Activated naive CD8-positive, alpha-beta T cell treated with anti-CD3 and anti-CD28 coated beads, Interleukin-2, amount 10 ng/mL, durations not matched to agents 7 days and 5 days (primary cell): ENCODE measurements around the gene ABLIM2. TPM values are rescaled to one million over a fixed set of nuclear protein-coding genes. Genes with fewer than 3 reads are reported as not detected.
A peak's percentile ranks its signal among the peaks of the same experiment; 100 is the strongest.

Experiments used
- ATAC-seq: fragments of 150-1000 bp; cut with Tn5 transposase; one replicate; pipeline ENCODE4 v1.10.0; 2021; ENCODE audit warnings: low read depth, moderate library complexity
- POLR2A ChIA-PET: fragments of 350-600 bp; sonication (Branson Sonifier 250); formaldehyde crosslinking; loops from one replicate; lab custom pipeline; 2021; ENCODE audit warnings: antibody characterized with exemption; lab: Charles Lee
- DNase-seq: peaks from one replicate; pipeline ENCODE4 v3.0.0; 2021
- H3K27ac Mint-ChIP-seq: one replicate; pipeline ENCODE4 v1.8.0; 2022; ENCODE audit warnings: mild to moderate bottlenecking, mixed read lengths
- H3K27me3 Mint-ChIP-seq: one replicate; pipeline ENCODE4 v1.8.0; 2022; ENCODE audit warnings: mild to moderate bottlenecking, moderate library complexity, mixed read lengths
- H3K36me3 Mint-ChIP-seq: one replicate; pipeline ENCODE4 v1.8.0; 2021; ENCODE audit warnings: mild to moderate bottlenecking, mixed read lengths
- H3K4me1 Mint-ChIP-seq: one replicate; pipeline ENCODE4 v1.8.0; 2021; ENCODE audit warnings: mixed read lengths
- H3K4me3 Mint-ChIP-seq: one replicate; pipeline ENCODE4 v1.8.0; 2022; ENCODE audit warnings: mild to moderate bottlenecking, moderate library complexity, mixed read lengths
- H3K9me3 Mint-ChIP-seq: one replicate; pipeline ENCODE4 v1.8.0; 2021; ENCODE audit warnings: mixed read lengths
- total RNA-seq, 2 experiments: library from RNA; stranded (reverse); gene quantifications; one replicate each; pipeline ENCODE4 v1.2.3, GENCODE V29; 2021

The ABLIM2 gene
- total RNA-seq, 2 experiments from 2014 or later: 1.7 to 2.5 TPM

- Mint-ChIP-seq H3K36me3 (no peaks in the 10 kb centered on the region), H3K4me3 (no peak overlapping the region), H3K27ac (no peak overlapping the region), H3K27me3 (peaks cover 11% of the 10 kb centered on the region), H3K9me3 (no peaks in the 10 kb centered on the region), H3K4me1 (peaks cover 7% of the 10 kb centered on the region)
- POLR2A ChIA-PET: interaction anchor here (0.7 kb wide), 1 partner anchor 124 kb away, joined by 5 read pairs; no protein-coding TSS in a partner anchor
- DNase-seq (no peak), ATAC-seq (no peak)
Observed at GRCh38 chr4:7989654-7990053, 169.0 kb downstream of the ABLIM2 start.

GRCh38 chr4:7988437-7988836 lies 170.2 kb downstream of the ABLIM2 start:
- no peak overlapping the region for H3K4me3 Mint-ChIP-seq
- DNase-seq: no peak
- peaks cover 11% of the 10 kb centered on the region for H3K27me3 Mint-ChIP-seq
- no peaks in the 10 kb centered on the region for H3K36me3 Mint-ChIP-seq
- no peak overlapping the region for H3K27ac Mint-ChIP-seq
- no peaks in the 10 kb centered on the region for H3K9me3 Mint-ChIP-seq
- H3K4me1 Mint-ChIP-seq: peaks cover 7% of the 10 kb centered on the region
- POLR2A ChIA-PET: no interaction called here
- ATAC-seq: no peak

DNA sequence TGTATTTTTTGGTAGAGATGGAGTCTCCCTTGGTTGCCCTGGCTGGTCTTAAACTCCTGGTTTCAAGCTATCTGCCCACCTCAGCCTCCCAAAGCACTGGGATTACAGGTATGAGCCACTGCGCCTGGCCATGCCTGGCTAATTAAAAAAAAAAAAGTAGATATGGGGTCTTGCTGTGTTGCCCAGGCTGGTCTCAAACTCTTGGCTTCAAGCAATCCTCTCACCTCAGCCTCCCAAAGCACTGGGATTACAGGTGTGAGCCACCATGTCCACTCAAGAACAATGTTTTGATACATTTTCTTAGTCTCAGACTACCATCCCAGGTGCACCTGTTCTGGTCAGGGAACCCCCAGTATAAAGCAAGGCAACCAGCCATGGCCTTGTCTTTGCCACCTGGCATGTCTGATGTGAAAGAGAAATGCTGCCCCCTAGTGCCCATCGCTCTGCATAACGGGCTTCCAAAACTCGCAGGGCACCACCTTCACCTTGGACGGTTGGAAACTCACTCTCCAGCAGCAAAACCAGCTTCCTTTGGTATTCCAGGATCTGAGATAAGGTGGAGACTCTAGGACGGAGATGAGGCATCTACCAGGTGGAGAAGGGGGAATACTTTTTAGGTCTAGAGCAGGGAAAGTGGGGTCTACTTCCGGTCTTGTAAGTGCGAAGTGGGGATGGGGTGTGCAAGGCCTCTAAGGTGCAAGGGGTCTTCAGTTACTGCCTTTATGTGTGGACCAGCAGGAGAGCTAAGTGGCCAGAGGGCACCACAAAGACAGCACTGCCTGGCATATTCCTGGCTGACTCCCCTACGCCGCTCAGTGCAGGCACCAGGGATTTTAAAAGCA lies 171.2 kb downstream of the ABLIM2 start:
- ATAC-seq: peak; percentile 82
- peaks cover 11% of the 10 kb centered on the region for H3K27me3 Mint-ChIP-seq
- peak; percentile 74 for DNase-seq
- no peaks in the 10 kb centered on the region for H3K36me3 Mint-ChIP-seq
- H3K9me3 Mint-ChIP-seq: no peaks in the 10 kb centered on the region
- no peak overlapping the region for H3K4me3 Mint-ChIP-seq
- no peak overlapping the region for H3K27ac Mint-ChIP-seq
- POLR2A ChIA-PET: interaction anchor here (0.7 kb wide), 1 partner anchor 181 kb away, joined by 3 read pairs; no protein-coding TSS in a partner anchor
- peaks cover 7% of the 10 kb centered on the region for H3K4me1 Mint-ChIP-seq

GRCh38 chr4:7985891-7986441 lies 172.6 kb downstream of the ABLIM2 start:
- no peak for ATAC-seq
- H3K27ac Mint-ChIP-seq: no peak overlapping the region
- peaks cover 11% of the 10 kb centered on the region for H3K4me1 Mint-ChIP-seq
- no peaks in the 10 kb centered on the region for H3K36me3 Mint-ChIP-seq
- H3K4me3 Mint-ChIP-seq: peak overlapping the region; percentile 28
- no peaks in the 10 kb centered on the region for H3K9me3 Mint-ChIP-seq
- POLR2A ChIA-PET: no interaction called here
- DNase-seq: no peak
- peaks cover 8% of the 10 kb centered on the region for H3K27me3 Mint-ChIP-seq

GRCh38 chr4:7985072-7985471 lies 173.5 kb downstream of the ABLIM2 start:
- DNase-seq: no peak
- no peak for ATAC-seq
- H3K4me1 Mint-ChIP-seq: peaks cover 11% of the 10 kb centered on the region
- H3K27me3 Mint-ChIP-seq: peaks cover 5% of the 10 kb centered on the region
- H3K9me3 Mint-ChIP-seq: no peaks in the 10 kb centered on the region
- H3K27ac Mint-ChIP-seq: no peak overlapping the region
- no peaks in the 10 kb centered on the region for H3K36me3 Mint-ChIP-seq
- POLR2A ChIA-PET: no interaction called here
- no peak overlapping the region for H3K4me3 Mint-ChIP-seq

DNA sequence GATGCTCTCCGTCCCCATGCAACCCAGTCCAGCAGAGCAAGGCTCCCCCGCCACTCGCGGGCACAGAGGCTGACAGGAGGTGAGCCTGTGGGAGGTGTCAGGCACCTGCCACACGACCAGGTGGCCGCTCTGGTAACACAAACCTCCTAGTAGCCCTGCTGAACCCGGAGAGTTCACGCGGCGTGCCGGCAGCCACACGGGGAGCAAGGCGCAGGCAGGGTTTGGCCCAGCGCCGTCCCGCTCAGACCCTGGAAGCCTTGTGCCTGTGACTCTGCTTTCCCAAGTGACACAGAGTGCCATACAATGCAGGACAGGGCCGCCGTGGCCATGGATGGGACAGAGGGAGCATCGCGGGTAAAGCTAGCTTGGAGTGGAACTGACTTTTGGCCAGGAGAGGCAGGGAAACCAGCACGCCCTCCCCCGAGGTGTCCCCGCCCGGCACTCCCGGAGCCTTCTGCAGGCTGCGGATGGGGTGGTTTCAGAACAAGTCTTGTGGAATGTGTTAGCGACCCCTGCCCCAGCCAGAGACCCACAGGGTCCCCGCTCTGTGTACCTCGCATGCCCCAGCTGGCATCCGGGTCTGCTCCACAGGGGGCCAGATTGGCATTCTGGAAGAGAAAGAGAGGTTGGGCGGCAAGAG lies 174.2 kb downstream of the ABLIM2 start:
- Mint-ChIP-seq H3K4me1 (peaks cover 11% of the 10 kb centered on the region), H3K4me3 (no peak overlapping the region), H3K27ac (no peak overlapping the region), H3K9me3 (no peaks in the 10 kb centered on the region), H3K27me3 (peaks cover 5% of the 10 kb centered on the region), H3K36me3 (no peaks in the 10 kb centered on the region)
- no peak for DNase-seq
- POLR2A ChIA-PET: no interaction called here
- no peak for ATAC-seq

DNA sequence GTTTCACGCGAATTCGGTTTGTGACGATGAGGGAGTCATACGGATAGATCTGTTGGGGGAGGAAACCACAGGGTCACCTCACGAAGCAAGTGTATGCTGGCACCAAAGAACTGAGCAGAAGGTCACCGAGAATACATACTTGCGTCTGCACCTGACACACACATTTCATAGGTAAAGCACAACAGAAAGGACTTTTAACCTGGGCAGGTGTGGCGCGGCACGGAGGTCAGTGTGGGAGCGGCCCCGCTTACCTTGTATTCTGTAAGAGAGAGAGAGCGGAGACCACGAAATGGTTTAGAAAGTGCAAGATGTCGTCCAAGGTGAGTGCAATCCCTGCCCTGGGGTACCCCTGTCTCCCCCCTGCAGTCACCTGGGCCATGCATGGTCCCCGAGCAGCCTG lies 175.3 kb downstream of the ABLIM2 start:
- DNase-seq (no peak), ATAC-seq (no peak)
- H3K27me3 Mint-ChIP-seq: peaks cover 5% of the 10 kb centered on the region
- POLR2A ChIA-PET: no interaction called here
- no peaks in the 10 kb centered on the region for H3K36me3 Mint-ChIP-seq
- H3K4me3 Mint-ChIP-seq: no peak overlapping the region
- peaks cover 11% of the 10 kb centered on the region for H3K4me1 Mint-ChIP-seq
- H3K9me3 Mint-ChIP-seq: no peaks in the 10 kb centered on the region
- no peak overlapping the region for H3K27ac Mint-ChIP-seq

DNA sequence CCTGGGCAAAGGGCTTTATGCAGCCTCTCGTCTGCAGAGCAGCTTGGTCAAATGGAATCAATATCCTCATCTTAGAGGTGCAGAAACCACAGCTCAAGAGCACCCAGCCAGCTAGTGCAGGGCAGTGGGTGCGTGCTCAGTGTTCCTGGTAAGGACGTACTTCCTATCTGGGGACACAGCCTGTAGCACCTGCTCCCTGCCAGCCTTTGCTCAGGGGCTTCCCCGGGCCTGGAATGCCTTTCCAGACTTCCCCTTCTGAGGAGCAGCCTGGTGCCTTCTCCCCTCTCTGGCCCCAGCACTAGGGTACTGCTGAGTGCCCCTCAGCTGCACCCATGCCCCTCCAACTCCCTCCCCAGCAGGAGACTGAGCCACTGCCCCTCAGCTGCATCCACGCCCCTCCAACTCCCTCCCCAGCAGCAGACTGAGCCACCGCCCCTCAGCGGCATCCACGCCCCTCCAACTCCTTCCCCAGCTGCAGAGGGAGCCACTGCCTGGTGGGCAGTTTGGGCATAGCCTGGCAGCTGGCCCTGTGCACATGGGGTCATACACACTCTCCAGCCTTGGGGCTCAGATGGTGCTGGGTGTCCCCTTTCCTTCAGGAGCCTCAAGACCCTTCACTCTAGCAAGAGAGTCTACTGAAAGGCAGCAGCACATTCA lies 176.7 kb downstream of the ABLIM2 start:
- Mint-ChIP-seq H3K9me3 (no peaks in the 10 kb centered on the region), H3K36me3 (no peaks in the 10 kb centered on the region), H3K4me1 (peaks cover 12% of the 10 kb centered on the region), H3K4me3 (no peak overlapping the region), H3K27ac (no peak overlapping the region), H3K27me3 (no peaks in the 10 kb centered on the region)
- POLR2A ChIA-PET: interaction anchor here (0.7 kb wide), 1 partner anchor 94 kb away, joined by 3 read pairs; no protein-coding TSS in a partner anchor
- ATAC-seq: no peak
- DNase-seq: no peak

GRCh38 chr4:7980036-7980435 lies 178.6 kb downstream of the ABLIM2 start:
- H3K27ac Mint-ChIP-seq: no peak overlapping the region
- H3K4me1 Mint-ChIP-seq: peaks cover 5% of the 10 kb centered on the region
- DNase-seq (no peak), ATAC-seq (no peak)
- POLR2A ChIA-PET: no interaction called here
- peaks cover 1% of the 10 kb centered on the region for H3K9me3 Mint-ChIP-seq
- H3K4me3 Mint-ChIP-seq: no peak overlapping the region
- no peaks in the 10 kb centered on the region for H3K27me3 Mint-ChIP-seq
- no peaks in the 10 kb centered on the region for H3K36me3 Mint-ChIP-seq

GRCh38 chr4:7979652-7979968 lies 179.0 kb downstream of the ABLIM2 start:
- Mint-ChIP-seq H3K27me3 (no peaks in the 10 kb centered on the region), H3K27ac (no peak overlapping the region), H3K4me3 (no peak overlapping the region), H3K36me3 (no peaks in the 10 kb centered on the region), H3K4me1 (peaks cover 5% of the 10 kb centered on the region), H3K9me3 (peaks cover 1% of the 10 kb centered on the region)
- DNase-seq (no peak), ATAC-seq (no peak)
- POLR2A ChIA-PET: no interaction called here

- POLR2A ChIA-PET: no interaction called here
- H3K4me3 Mint-ChIP-seq: no peak overlapping the region
- DNase-seq (no peak), ATAC-seq (no peak)
- H3K36me3 Mint-ChIP-seq: no peaks in the 10 kb centered on the region
- peaks cover 5% of the 10 kb centered on the region for H3K4me1 Mint-ChIP-seq
- H3K9me3 Mint-ChIP-seq: peaks cover 1% of the 10 kb centered on the region
- H3K27ac Mint-ChIP-seq: no peak overlapping the region
- H3K27me3 Mint-ChIP-seq: no peaks in the 10 kb centered on the region
Observed at GRCh38 chr4:7978907-7979651, 179.5 kb downstream of the ABLIM2 start.

DNA sequence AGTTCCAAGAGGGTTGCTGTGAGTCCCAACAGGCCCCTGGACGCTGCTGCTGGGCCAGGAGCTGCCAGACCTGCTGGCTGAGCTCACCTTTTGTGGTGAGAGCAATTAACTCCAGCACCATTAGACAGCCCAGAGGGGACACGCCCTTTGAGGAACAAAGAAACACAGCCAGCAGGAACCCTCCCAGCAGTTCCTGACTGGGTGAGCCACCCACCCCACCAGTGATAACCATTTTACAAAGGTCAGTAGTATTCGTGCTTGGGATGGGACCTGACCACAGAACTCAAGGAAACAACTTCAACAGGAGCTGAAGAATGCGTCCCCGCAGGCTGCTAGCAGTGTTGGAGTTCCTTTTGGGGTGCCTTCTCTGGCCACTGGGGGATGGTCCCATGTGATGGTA lies 180.1 kb downstream of the ABLIM2 start:
- POLR2A ChIA-PET: no interaction called here
- no peaks in the 10 kb centered on the region for H3K36me3 Mint-ChIP-seq

GRCh38 chr4:7976634-7977033 lies 182.0 kb downstream of the ABLIM2 start:
- no peak for DNase-seq
- Mint-ChIP-seq H3K4me1 (peaks cover 15% of the 10 kb centered on the region), H3K9me3 (peaks cover 1% of the 10 kb centered on the region), H3K27ac (no peak overlapping the region), H3K27me3 (no peaks in the 10 kb centered on the region), H3K36me3 (peaks cover 3% of the 10 kb centered on the region), H3K4me3 (no peak overlapping the region)
- POLR2A ChIA-PET: no interaction called here
- ATAC-seq: no peak

More for the DNA sequence above, 180.1 kb downstream of the ABLIM2 start:
- peaks cover 1% of the 10 kb centered on the region for H3K9me3 Mint-ChIP-seq
- peaks cover 5% of the 10 kb centered on the region for H3K4me1 Mint-ChIP-seq
- no peak for DNase-seq
- no peak overlapping the region for H3K4me3 Mint-ChIP-seq
- ATAC-seq: no peak
- H3K27me3 Mint-ChIP-seq: no peaks in the 10 kb centered on the region
- no peak overlapping the region for H3K27ac Mint-ChIP-seq
